Activated B cell treated with CpG ODN at 0.5 μM for 24 hours (primary cell): ENCODE data around the gene TBC1D22A. TPM values are rescaled to one million over a fixed set of nuclear protein-coding genes. Genes with fewer than 3 reads are reported as not detected.

Experiments
- ATAC-seq: fragments of 200-7000 bp; cut with Tn5 transposase; one replicate; pipeline ENCODE4 v1.10.0; 2021; ENCODE audit warnings: low read depth, mild to moderate bottlenecking, moderate library complexity
- CTCF ChIA-PET: fragments of 350-600 bp; sonication (Branson Sonifier 250); formaldehyde crosslinking; loops from one replicate; lab custom pipeline; 2021; ENCODE audit warnings: antibody characterized with exemption; lab: Charles Lee
- POLR2A ChIA-PET: fragments of 350-600 bp; sonication (Branson Sonifier 250); formaldehyde crosslinking; loops from one replicate; lab custom pipeline; 2021; ENCODE audit warnings: antibody characterized with exemption; lab: Charles Lee
- DNase-seq: peaks from one replicate; pipeline ENCODE4 v3.0.0; 2022
- H3K27ac Mint-ChIP-seq: one replicate; pipeline ENCODE4 v1.8.0; 2020; ENCODE audit warnings: mixed read lengths
- H3K27me3 Mint-ChIP-seq: one replicate; pipeline ENCODE4 v1.8.0; 2021; ENCODE audit warnings: mixed read lengths
- H3K36me3 Mint-ChIP-seq: one replicate; pipeline ENCODE4 v1.8.0; 2021; ENCODE audit warnings: low read depth, mixed read lengths
- H3K4me1 Mint-ChIP-seq: one replicate; pipeline ENCODE4 v1.8.0; 2021; ENCODE audit warnings: mixed read lengths
- H3K4me3 Mint-ChIP-seq: one replicate; pipeline ENCODE4 v1.8.0; 2020; ENCODE audit warnings: mild to moderate bottlenecking, mixed read lengths
- H3K9me3 Mint-ChIP-seq: one replicate; pipeline ENCODE4 v1.8.0; 2020; ENCODE audit warnings: mixed read lengths
- intact Hi-C: fragments of 100-400 bp; cut with micrococcal nuclease; formaldehyde crosslinking; loops from one replicate; pipeline ENCODE4 v1.15.1; 2024
- total RNA-seq: library from RNA; stranded (reverse); gene quantifications from 2 replicates; pipeline ENCODE4 v1.2.3, GENCODE V29; 2022
- TF ChIP-seq, protein P1 (sequence below): fragments of 200-600 bp; IDR thresholded peaks from one replicate; pipeline ENCODE4 v1.8.0; 2022; ENCODE audit warnings: antibody characterized with exemption, mild to moderate bottlenecking

TBC1D22A gene
- total RNA-seq, 1 donor from 2014 or later, result 85.9 TPM

DNA sequence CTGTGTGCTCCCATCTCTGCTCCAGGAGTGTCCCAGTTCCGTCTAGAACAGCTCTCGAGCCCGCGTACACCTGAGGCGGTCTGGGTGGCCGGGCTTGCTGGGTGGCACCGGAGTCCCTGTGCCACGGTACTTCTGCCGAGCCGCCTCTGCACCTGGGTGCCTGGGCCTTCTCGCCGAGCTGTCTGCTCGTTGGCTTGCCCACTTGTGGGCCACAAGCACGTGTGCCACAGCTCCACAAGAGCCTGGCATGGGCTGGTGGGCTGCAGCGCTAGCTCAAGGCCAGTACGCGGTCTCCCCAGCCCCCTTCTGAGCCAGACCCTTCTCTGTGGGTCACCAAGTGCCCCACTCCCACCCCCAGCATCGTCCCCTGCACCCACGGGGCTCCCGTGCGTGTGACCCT lies 388.0 kb downstream of the TBC1D22A start:
- Mint-ChIP-seq H3K4me3 (no peak overlapping the region), H3K36me3 (peaks cover 51% of the 10 kb centered on the region), H3K9me3 (no peaks in the 10 kb centered on the region), H3K27ac (no peak overlapping the region), H3K4me1 (peaks cover 2% of the 10 kb centered on the region), H3K27me3 (no peaks in the 10 kb centered on the region)
- ATAC-seq, result no peak
- CTCF ChIA-PET, result no interaction called here
- no peak for DNase-seq
- POLR2A ChIA-PET, result no interaction called here
- TF ChIP-seq, protein P1, sequence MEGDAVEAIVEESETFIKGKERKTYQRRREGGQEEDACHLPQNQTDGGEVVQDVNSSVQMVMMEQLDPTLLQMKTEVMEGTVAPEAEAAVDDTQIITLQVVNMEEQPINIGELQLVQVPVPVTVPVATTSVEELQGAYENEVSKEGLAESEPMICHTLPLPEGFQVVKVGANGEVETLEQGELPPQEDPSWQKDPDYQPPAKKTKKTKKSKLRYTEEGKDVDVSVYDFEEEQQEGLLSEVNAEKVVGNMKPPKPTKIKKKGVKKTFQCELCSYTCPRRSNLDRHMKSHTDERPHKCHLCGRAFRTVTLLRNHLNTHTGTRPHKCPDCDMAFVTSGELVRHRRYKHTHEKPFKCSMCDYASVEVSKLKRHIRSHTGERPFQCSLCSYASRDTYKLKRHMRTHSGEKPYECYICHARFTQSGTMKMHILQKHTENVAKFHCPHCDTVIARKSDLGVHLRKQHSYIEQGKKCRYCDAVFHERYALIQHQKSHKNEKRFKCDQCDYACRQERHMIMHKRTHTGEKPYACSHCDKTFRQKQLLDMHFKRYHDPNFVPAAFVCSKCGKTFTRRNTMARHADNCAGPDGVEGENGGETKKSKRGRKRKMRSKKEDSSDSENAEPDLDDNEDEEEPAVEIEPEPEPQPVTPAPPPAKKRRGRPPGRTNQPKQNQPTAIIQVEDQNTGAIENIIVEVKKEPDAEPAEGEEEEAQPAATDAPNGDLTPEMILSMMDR, result no peak
- intact Hi-C loops, result no loop called here

DNA sequence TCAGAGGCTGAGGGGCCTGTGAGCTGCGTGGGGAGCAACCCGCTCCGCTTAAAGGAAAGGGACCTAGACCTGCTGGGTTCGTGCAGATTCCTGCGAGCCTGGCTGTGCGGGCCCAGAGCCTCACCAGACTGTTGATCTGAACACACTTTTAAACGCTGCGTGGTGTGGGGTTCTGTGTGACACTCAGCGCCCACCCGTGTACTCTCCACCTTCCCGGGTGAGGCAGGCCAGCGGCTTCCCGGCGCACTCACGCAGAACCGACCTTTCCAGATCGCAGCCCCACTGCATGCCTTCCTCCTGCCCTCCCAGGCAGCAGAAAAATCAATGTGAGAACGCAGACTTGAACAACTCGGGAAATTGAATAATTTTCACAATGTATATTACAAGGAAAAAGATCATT lies 388.6 kb downstream of the TBC1D22A start:
- Mint-ChIP-seq H3K27me3 (no peaks in the 10 kb centered on the region), H3K9me3 (no peaks in the 10 kb centered on the region), H3K27ac (no peak overlapping the region), H3K36me3 (peaks cover 49% of the 10 kb centered on the region), H3K4me3 (no peak overlapping the region), H3K4me1 (peaks cover 2% of the 10 kb centered on the region)
- intact Hi-C loops, result no loop called here
- DNase-seq (no peak), ATAC-seq (no peak)
- POLR2A ChIA-PET, result no interaction called here
- TF ChIP-seq, protein P1, result no peak
- CTCF ChIA-PET, result no interaction called here

DNA sequence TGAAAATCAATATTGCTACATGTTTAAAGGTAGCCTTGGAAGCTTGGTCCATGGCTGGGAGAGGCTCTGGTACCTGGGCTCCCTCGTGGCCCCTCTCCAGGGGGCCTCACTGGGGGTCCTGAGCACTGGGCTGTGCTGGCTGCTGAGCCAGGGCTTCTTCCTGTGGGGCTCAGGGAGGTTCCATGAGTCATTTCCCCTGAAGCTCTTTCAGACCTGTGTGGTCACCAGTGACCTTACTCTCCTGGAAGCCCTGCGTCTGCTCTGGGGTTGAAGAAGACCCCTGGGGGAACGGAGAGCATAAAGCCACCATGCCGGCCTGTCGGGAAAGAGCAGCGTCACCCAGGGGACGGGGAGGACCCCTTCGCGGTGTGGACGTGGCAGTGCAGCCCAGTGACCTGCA lies 389.0 kb downstream of the TBC1D22A start:
- no peak overlapping the region for H3K27ac Mint-ChIP-seq
- intact Hi-C loops, result no loop called here
- peaks cover 48% of the 10 kb centered on the region for H3K36me3 Mint-ChIP-seq
- TF ChIP-seq, protein P1, result no peak
- ATAC-seq (no peak), DNase-seq (no peak)
- POLR2A ChIA-PET, result no interaction called here
- peaks cover 2% of the 10 kb centered on the region for H3K4me1 Mint-ChIP-seq
- H3K27me3 Mint-ChIP-seq, result no peaks in the 10 kb centered on the region
- CTCF ChIA-PET, result no interaction called here
- H3K4me3 Mint-ChIP-seq, result no peak overlapping the region
- H3K9me3 Mint-ChIP-seq, result no peaks in the 10 kb centered on the region

DNA sequence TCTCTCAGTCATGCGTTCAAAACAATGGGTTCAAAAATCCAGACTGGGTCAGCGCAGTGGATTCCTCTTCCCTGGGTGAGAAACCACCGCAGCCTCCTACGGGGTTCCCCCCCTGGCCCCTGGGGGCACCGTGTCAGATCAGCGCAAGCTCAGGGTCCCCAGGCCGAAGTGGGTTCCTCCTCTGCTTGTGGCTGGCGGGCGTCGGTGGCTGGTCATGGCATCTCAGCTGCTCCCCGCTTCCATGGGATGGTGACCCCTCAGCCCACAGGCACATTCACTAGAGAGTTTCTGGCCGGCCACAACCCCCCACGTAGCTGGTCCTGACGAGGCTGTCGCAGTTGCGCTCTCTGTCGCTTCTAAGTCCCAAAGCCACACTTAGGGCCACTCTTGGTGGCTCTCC lies 389.8 kb downstream of the TBC1D22A start:
- peaks cover 51% of the 10 kb centered on the region for H3K36me3 Mint-ChIP-seq
- CTCF ChIA-PET, result no interaction called here
- DNase-seq, result no peak
- no peak overlapping the region for H3K27ac Mint-ChIP-seq
- H3K9me3 Mint-ChIP-seq, result no peaks in the 10 kb centered on the region
- intact Hi-C loops, result no loop called here
- H3K4me3 Mint-ChIP-seq, result no peak overlapping the region
- POLR2A ChIA-PET, result no interaction called here
- TF ChIP-seq, protein P1, result no peak
- ATAC-seq, result no peak
- peaks cover 2% of the 10 kb centered on the region for H3K4me1 Mint-ChIP-seq
- H3K27me3 Mint-ChIP-seq, result no peaks in the 10 kb centered on the region

DNA sequence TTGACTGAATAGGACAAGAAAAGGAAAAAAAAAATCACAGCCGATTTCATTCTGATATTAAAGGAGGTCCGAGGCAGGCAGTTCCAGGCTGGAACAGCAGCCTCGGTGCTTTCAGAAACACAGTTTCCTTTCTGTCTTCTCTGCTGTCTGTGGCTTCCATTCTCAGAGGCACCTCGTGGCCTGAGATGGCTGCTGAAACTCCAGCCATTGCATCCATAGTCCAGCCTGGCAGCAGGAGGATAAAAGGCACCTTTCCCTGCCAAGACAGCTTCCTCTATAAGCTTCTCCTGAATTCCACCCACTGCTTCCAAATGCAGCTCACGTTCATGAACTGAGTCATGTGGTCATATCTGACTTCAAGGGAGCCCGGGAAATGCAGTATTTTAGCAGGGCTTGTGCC lies 390.5 kb downstream of the TBC1D22A start:
- no peak for DNase-seq
- CTCF ChIA-PET, result no interaction called here
- Mint-ChIP-seq H3K9me3 (no peaks in the 10 kb centered on the region), H3K4me3 (no peak overlapping the region), H3K4me1 (peaks cover 2% of the 10 kb centered on the region), H3K27me3 (no peaks in the 10 kb centered on the region), H3K36me3 (peaks cover 52% of the 10 kb centered on the region), H3K27ac (no peak overlapping the region)
- TF ChIP-seq, protein P1, result no peak
- ATAC-seq, result no peak
- intact Hi-C loops, result no loop called here
- POLR2A ChIA-PET, result no interaction called here
